Activated naive CD8-positive, alpha-beta T cell (primary cell): ENCODE results near the gene KPNA2.
"Not testable (repeated sequence)": the region's sequence is repeated elsewhere in the genome, so short reads cannot be mapped to it uniquely, and the experiment has no call there.

ENCODE experiments used
- H3K27ac Mint-ChIP-seq: one replicate; pipeline ENCODE4 v1.8.0; 2021; ENCODE audit warnings: mixed read lengths
- H3K27me3 Mint-ChIP-seq: one replicate; pipeline ENCODE4 v1.8.0; 2021; ENCODE audit warnings: mixed read lengths
- H3K36me3 Mint-ChIP-seq: one replicate; pipeline ENCODE4 v1.8.0; 2021; ENCODE audit warnings: mixed read lengths
- H3K4me1 Mint-ChIP-seq: one replicate; pipeline ENCODE4 v1.8.0; 2021; ENCODE audit warnings: low read depth, mixed read lengths
- H3K4me3 Mint-ChIP-seq: one replicate; pipeline ENCODE4 v1.8.0; 2021; ENCODE audit warnings: mild to moderate bottlenecking, mixed read lengths
- H3K9me3 Mint-ChIP-seq: one replicate; pipeline ENCODE4 v1.8.0; 2021; ENCODE audit warnings: low read depth, mixed read lengths

KPNA2 gene

GRCh38 chr17:68036304-68037147 lies 991 bp downstream of the KPNA2 start:
- H3K36me3 Mint-ChIP-seq: peaks cover 4% of the 10 kb centered on the region
- peak overlapping the region; percentile 97 for H3K4me3 Mint-ChIP-seq
- H3K4me1 Mint-ChIP-seq: peaks cover 16% of the 10 kb centered on the region
- no peaks in the 10 kb centered on the region for H3K27me3 Mint-ChIP-seq
- H3K27ac Mint-ChIP-seq: peak overlapping the region; percentile 93
- H3K9me3 Mint-ChIP-seq: no peaks in the 10 kb centered on the region

- Mint-ChIP-seq H3K4me1 (no peaks in the 10 kb centered on the region), H3K9me3 (no peaks in the 10 kb centered on the region), H3K27ac (no peak overlapping the region), H3K36me3 (peaks cover 2% of the 10 kb centered on the region), H3K4me3 (no peak overlapping the region), H3K27me3 (no peaks in the 10 kb centered on the region)
Measured at GRCh38 chr17:68047153-68047846, 11.8 kb downstream of the KPNA2 start.

GRCh38 chr17:68047890-68048542 lies 12.5 kb downstream of the KPNA2 start:
- not testable (repeated sequence) for H3K4me1 Mint-ChIP-seq, H3K27me3 Mint-ChIP-seq, H3K9me3 Mint-ChIP-seq, H3K36me3 Mint-ChIP-seq, H3K4me3 Mint-ChIP-seq, H3K27ac Mint-ChIP-seq

- H3K27ac Mint-ChIP-seq: no peak overlapping the region
Measured at GRCh38 chr17:68048996-68049395, 13.5 kb downstream of the KPNA2 start.

GRCh38 chr17:68049812-68050437 lies 14.4 kb downstream of the KPNA2 start:
- H3K27ac Mint-ChIP-seq, H3K4me3 Mint-ChIP-seq, H3K4me1 Mint-ChIP-seq, H3K27me3 Mint-ChIP-seq, H3K36me3 Mint-ChIP-seq, H3K9me3 Mint-ChIP-seq: not testable (repeated sequence)

More at GRCh38 chr17:68048996-68049395, 13.5 kb downstream of the KPNA2 start:
- no peak overlapping the region for H3K4me3 Mint-ChIP-seq
- H3K9me3 Mint-ChIP-seq: no peaks in the 10 kb centered on the region
- no peaks in the 10 kb centered on the region for H3K27me3 Mint-ChIP-seq
- no peaks in the 10 kb centered on the region for H3K4me1 Mint-ChIP-seq
- H3K36me3 Mint-ChIP-seq: no peaks in the 10 kb centered on the region

- H3K27me3 Mint-ChIP-seq, H3K27ac Mint-ChIP-seq, H3K4me3 Mint-ChIP-seq, H3K4me1 Mint-ChIP-seq, H3K9me3 Mint-ChIP-seq, H3K36me3 Mint-ChIP-seq: not testable (repeated sequence)
Measured at GRCh38 chr17:68051321-68052312, 16.1 kb downstream of the KPNA2 start.

GRCh38 chr17:68052810-68053209 lies 17.3 kb downstream of the KPNA2 start:
- no peaks in the 10 kb centered on the region for H3K9me3 Mint-ChIP-seq
- H3K27me3 Mint-ChIP-seq: no peaks in the 10 kb centered on the region

GRCh38 chr17:68053231-68054013 lies 17.9 kb downstream of the KPNA2 start:
- H3K27me3 Mint-ChIP-seq: no peaks in the 10 kb centered on the region
- H3K36me3 Mint-ChIP-seq: no peaks in the 10 kb centered on the region
- no peaks in the 10 kb centered on the region for H3K9me3 Mint-ChIP-seq
- H3K4me3 Mint-ChIP-seq: no peak overlapping the region
- H3K4me1 Mint-ChIP-seq: peaks cover 5% of the 10 kb centered on the region
- no peak overlapping the region for H3K27ac Mint-ChIP-seq

More at GRCh38 chr17:68052810-68053209, 17.3 kb downstream of the KPNA2 start:
- Mint-ChIP-seq H3K4me3 (no peak overlapping the region), H3K4me1 (peaks cover 5% of the 10 kb centered on the region), H3K36me3 (no peaks in the 10 kb centered on the region), H3K27ac (no peak overlapping the region)

GRCh38 chr17:68054296-68054900 lies 18.9 kb downstream of the KPNA2 start:
- Mint-ChIP-seq H3K4me3 (no peak overlapping the region), H3K36me3 (no peaks in the 10 kb centered on the region), H3K4me1 (peaks cover 5% of the 10 kb centered on the region), H3K27ac (no peak overlapping the region), H3K27me3 (no peaks in the 10 kb centered on the region), H3K9me3 (no peaks in the 10 kb centered on the region)

GRCh38 chr17:68057531-68057952 lies 22.0 kb downstream of the KPNA2 start:
- Mint-ChIP-seq H3K4me1 (peaks cover 5% of the 10 kb centered on the region), H3K36me3 (no peaks in the 10 kb centered on the region), H3K27ac (no peak overlapping the region), H3K4me3 (no peak overlapping the region), H3K9me3 (no peaks in the 10 kb centered on the region), H3K27me3 (no peaks in the 10 kb centered on the region)

GRCh38 chr17:68060336-68060735 lies 24.8 kb downstream of the KPNA2 start:
- no peaks in the 10 kb centered on the region for H3K27me3 Mint-ChIP-seq
- no peaks in the 10 kb centered on the region for H3K9me3 Mint-ChIP-seq
- no peak overlapping the region for H3K4me3 Mint-ChIP-seq
- no peaks in the 10 kb centered on the region for H3K36me3 Mint-ChIP-seq
- no peak overlapping the region for H3K27ac Mint-ChIP-seq
- H3K4me1 Mint-ChIP-seq: peaks cover 5% of the 10 kb centered on the region

GRCh38 chr17:68061512-68062313 lies 26.2 kb downstream of the KPNA2 start:
- Mint-ChIP-seq H3K27me3 (no peaks in the 10 kb centered on the region), H3K4me1 (peaks cover 5% of the 10 kb centered on the region), H3K4me3 (no peak overlapping the region), H3K27ac (no peak overlapping the region), H3K36me3 (no peaks in the 10 kb centered on the region), H3K9me3 (no peaks in the 10 kb centered on the region)
